KMS-11 (cell line): ENCODE data around the gene PDE4D.

ENCODE experiments used
- H2AFZ ChIP-seq: fragments of 200-600 bp; sonication (generic); 2 replicates; pipeline ENCODE4 v1.6.1; 2016; ENCODE audit warnings: antibody characterized with exemption, mixed run types, low read depth
- H3K27ac ChIP-seq: fragments of 200-600 bp; sonication (generic); 2 replicates; pipeline ENCODE4 v1.6.1; 2016; ENCODE audit warnings: mild to moderate bottlenecking, mixed run types
- H3K27me3 ChIP-seq: fragments of 200-600 bp; sonication (generic); 2 replicates; pipeline ENCODE4 v1.6.1; 2017; ENCODE audit warnings: mild to moderate bottlenecking, low read depth, mixed run types, moderate library complexity; ENCODE audit not compliant: insufficient read depth
- H3K36me3 ChIP-seq: fragments of 200-600 bp; sonication (generic); 2 replicates; pipeline ENCODE4 v1.6.1; 2017; ENCODE audit warnings: mild to moderate bottlenecking, mixed run types; ENCODE audit not compliant: insufficient read depth
- H3K4me1 ChIP-seq: fragments of 200-600 bp; sonication (generic); 2 replicates; pipeline ENCODE4 v1.6.1; 2016; ENCODE audit warnings: mild to moderate bottlenecking, low read depth, mixed run types; ENCODE audit not compliant: poor library complexity, severe bottlenecking
- H3K4me2 ChIP-seq: fragments of 200-600 bp; sonication (generic); 2 replicates; pipeline ENCODE4 v1.7.0; 2016; ENCODE audit warnings: mild to moderate bottlenecking, mixed run types
- H3K4me3 ChIP-seq: fragments of 200-600 bp; sonication (generic); IDR thresholded peaks from 2 replicates; pipeline ENCODE4 v1.6.1; 2017; ENCODE audit warnings: low read depth, low read length, mixed read lengths; ENCODE audit not compliant: insufficient read depth
- H3K79me2 ChIP-seq: fragments of 200-600 bp; sonication (generic); 2 replicates; pipeline ENCODE4 v1.6.1; 2016; ENCODE audit warnings: low read depth, mixed run types; ENCODE audit not compliant: insufficient read depth
- H3K9ac ChIP-seq: fragments of 200-600 bp; sonication (generic); 2 replicates; pipeline ENCODE4 v1.6.1; 2016; ENCODE audit warnings: mild to moderate bottlenecking, mixed run types
- H4K20me1 ChIP-seq: fragments of 200-600 bp; sonication (generic); 2 replicates; pipeline ENCODE4 v1.6.1; 2016; ENCODE audit warnings: mild to moderate bottlenecking, mixed run types; ENCODE audit not compliant: insufficient read depth
- TF ChIP-seq, protein P1 (sequence below): fragments of 200-600 bp; sonication (generic); conservative IDR thresholded peaks from 2 replicates; pipeline ENCODE4 v1.6.1; 2017; ENCODE audit warnings: low read depth, mild to moderate bottlenecking, antibody characterized with exemption, low read length, moderate library complexity, mixed read lengths

Gene PDE4D

GRCh38 chr5:59790376-59790775 lies 103.2 kb downstream of the PDE4D start:
- TF ChIP-seq, protein P1, sequence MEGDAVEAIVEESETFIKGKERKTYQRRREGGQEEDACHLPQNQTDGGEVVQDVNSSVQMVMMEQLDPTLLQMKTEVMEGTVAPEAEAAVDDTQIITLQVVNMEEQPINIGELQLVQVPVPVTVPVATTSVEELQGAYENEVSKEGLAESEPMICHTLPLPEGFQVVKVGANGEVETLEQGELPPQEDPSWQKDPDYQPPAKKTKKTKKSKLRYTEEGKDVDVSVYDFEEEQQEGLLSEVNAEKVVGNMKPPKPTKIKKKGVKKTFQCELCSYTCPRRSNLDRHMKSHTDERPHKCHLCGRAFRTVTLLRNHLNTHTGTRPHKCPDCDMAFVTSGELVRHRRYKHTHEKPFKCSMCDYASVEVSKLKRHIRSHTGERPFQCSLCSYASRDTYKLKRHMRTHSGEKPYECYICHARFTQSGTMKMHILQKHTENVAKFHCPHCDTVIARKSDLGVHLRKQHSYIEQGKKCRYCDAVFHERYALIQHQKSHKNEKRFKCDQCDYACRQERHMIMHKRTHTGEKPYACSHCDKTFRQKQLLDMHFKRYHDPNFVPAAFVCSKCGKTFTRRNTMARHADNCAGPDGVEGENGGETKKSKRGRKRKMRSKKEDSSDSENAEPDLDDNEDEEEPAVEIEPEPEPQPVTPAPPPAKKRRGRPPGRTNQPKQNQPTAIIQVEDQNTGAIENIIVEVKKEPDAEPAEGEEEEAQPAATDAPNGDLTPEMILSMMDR: no peak
- Histone ChIP-seq H3K4me2 (no peak overlapping the region), H2AFZ (no peak overlapping the region), H3K79me2 (no peaks in the 10 kb centered on the region), H3K27me3 (no peaks in the 10 kb centered on the region), H3K4me1 (no peaks in the 10 kb centered on the region), H3K9ac (no peak overlapping the region), H3K27ac (no peak overlapping the region), H3K36me3 (no peaks in the 10 kb centered on the region), H4K20me1 (no peaks in the 10 kb centered on the region), H3K4me3 (no peak overlapping the region)

DNA sequence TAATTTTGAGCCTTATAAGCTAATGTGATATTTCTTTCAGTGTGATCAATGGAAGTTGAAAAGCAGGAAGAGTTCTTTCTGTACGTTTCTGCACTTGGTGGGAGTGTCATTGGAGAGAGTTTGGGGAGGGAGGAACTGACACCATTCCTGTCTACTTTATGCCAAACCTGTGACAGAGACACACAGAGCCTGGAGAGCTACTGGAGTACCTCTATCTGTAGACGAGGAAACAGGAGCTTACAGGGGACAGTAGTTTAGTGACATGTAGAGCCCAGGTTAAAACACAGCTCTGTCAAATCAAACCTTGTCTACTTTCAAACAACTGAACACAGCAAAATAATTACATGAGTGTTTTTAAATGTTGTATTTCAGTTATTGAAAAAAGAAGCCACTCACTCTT lies 103.6 kb downstream of the PDE4D start:
- no peaks in the 10 kb centered on the region for H3K27me3 ChIP-seq
- no peak overlapping the region for H3K4me3 ChIP-seq
- no peak overlapping the region for H3K27ac ChIP-seq
- H3K4me2 ChIP-seq: no peak overlapping the region
- TF ChIP-seq, protein P1: no peak
- H3K79me2 ChIP-seq: no peaks in the 10 kb centered on the region
- no peaks in the 10 kb centered on the region for H4K20me1 ChIP-seq
- H3K4me1 ChIP-seq: no peaks in the 10 kb centered on the region
- H2AFZ ChIP-seq: no peak overlapping the region
- H3K36me3 ChIP-seq: no peaks in the 10 kb centered on the region
- no peak overlapping the region for H3K9ac ChIP-seq

DNA sequence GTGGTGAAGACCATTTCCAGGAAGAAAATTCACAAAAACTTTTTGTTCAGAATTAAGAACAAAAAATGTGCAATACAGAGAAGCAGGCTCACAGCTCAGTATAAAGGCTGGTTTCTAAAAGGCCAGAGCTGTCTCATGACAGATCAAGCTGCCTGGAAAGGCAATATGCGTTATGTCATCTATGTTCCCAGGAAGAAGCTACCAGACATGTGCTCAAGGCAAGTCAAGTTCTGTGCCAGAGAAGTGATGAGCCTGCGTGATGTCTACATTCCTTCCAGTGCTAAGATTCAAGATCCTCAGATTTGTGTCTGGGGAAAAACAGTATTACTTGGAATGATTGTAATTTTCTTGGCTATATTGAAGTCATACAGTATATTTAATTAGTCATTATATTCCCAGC lies 104.3 kb downstream of the PDE4D start:
- no peaks in the 10 kb centered on the region for H3K4me1 ChIP-seq

GRCh38 chr5:59786334-59786805 lies 107.2 kb downstream of the PDE4D start:
- Histone ChIP-seq H3K4me1 (no peaks in the 10 kb centered on the region), H3K79me2 (no peaks in the 10 kb centered on the region), H3K36me3 (no peaks in the 10 kb centered on the region), H3K4me3 (no peak overlapping the region), H3K27me3 (no peaks in the 10 kb centered on the region), H4K20me1 (no peaks in the 10 kb centered on the region), H3K9ac (no peak overlapping the region), H3K4me2 (no peak overlapping the region), H2AFZ (no peak overlapping the region), H3K27ac (no peak overlapping the region)
- TF ChIP-seq, protein P1: no peak

More for the DNA sequence above, 104.3 kb downstream of the PDE4D start:
- Histone ChIP-seq H3K27ac (no peak overlapping the region), H4K20me1 (no peaks in the 10 kb centered on the region), H3K27me3 (no peaks in the 10 kb centered on the region), H2AFZ (no peak overlapping the region), H3K79me2 (no peaks in the 10 kb centered on the region), H3K9ac (no peak overlapping the region), H3K36me3 (no peaks in the 10 kb centered on the region), H3K4me3 (no peak overlapping the region), H3K4me2 (no peak overlapping the region)
- TF ChIP-seq, protein P1: no peak
